Activated T-cell treated with anti-CD3 and anti-CD28 coated beads for 4 hours (primary cell): ENCODE measurements around the gene ERC2.

Experiments used
- DNase-seq: peaks from one replicate; pipeline ENCODE4 v3.0.0-alpha.2; 2020

The ERC2 gene

DNA sequence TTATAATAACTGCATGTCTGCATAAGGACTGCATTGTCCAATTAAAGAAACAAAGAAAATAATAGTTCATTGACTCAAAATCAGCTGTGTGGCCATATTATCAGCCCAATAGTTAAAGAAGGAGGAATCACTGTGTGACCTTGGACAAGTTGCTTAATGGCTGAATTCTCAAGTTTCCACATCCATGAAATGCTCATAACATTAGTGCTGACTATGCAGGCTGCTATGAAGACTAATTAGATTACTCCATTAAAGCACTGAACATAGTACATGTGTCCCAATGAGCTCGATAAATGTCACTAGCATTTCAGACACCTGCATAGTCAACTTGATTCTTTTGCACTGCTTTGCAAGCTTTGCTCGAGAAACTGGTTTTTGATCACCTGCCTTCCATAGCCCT, 870.0 kb downstream of the ERC2 start:
- DNase-seq: no peak

DNA sequence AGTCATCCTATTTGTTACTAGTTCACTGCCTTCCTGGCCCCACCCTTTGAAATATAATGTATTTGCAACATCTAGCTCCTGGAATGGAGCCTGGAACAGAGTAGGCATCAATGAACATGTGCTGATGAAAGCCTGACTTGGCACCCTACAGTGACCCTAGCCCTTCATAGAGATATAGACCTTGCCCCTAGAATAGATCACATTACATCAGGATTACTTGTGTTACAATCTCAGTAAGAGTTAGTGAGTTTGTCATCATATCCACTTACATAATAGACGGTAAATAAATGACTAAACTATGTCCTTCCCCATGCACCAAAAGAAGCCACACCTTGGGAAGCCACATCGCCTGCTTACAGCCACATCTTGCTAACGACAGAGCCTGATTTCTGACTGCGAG, 870.6 kb downstream of the ERC2 start:
- no peak for DNase-seq

DNA sequence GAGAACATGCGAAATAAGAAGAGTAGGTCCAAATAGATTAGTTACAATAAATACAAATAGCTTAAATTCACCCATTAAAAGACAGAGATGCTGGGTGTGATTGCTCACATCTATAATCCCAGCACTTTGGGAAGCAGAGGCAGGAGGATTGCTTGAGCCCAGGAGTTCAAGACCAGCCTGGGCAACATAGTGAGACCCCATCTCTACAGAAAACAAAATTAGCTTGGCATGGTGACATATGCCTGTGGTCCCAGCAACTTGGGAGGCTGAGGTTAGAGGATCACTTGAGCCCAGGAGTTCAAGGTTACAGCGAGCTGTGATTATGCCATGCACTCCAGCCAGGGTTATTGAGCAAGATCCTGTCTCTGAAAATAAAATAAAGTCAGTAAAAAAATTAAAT, 872.1 kb downstream of the ERC2 start:
- no peak for DNase-seq

DNA sequence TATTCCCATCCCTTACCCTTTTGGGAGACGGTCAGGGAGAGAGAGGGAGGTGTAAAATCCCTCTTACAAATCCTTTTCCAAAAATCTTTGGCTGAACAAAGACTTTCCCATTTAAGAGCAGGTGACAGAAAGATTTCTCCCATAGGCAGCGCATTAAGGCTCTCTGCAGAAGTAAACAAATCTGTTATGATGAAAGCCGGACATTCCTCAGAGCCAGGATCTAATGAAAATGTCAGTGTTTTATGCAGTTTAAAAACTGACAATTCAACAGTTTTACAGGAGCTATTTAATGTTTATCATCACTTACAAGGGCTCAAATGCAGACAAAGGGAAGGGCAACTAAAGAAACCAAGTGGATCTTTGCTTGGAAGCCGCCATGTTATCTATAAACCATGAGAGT, 872.8 kb downstream of the ERC2 start:
- DNase-seq: no peak

DNA sequence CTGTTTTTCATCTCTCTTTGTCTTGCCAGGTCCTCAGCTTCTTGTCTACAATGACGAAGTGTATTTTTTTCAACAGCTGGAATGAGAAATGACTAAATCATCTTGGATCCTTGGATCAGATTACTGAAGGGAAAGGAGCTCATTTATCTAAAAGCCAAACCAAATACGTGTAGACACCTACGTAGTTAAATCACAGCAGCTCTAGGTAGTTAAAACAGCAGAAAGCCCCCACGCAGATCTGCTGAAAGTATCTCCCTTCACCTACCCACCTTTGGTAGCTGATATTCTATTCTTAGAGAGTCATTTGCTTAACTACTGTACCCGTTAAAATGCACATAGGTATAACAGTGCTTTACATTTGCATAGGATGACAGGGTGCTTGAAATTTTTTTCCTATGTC, 875.7 kb downstream of the ERC2 start:
- DNase-seq: no peak

DNA sequence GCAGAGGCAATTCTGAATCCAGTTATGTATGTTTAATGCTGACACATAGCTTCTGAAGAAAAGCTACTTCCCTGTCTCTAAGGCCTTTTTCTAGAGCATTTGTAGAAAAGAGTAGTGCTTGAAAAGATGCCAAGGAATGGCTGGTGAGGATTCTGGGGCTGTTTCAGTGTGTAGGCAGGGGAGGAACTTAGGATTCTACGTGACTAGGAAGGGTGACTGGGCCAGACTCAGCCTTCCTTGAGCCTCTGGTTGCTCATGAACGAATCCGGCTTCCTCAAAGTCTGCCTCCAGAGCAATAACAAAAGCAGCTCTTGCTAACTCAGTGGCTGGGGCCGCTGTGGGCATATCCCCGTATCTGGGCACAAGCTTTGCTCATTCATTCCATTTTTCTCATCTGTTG, 876.4 kb downstream of the ERC2 start:
- no peak for DNase-seq

DNA sequence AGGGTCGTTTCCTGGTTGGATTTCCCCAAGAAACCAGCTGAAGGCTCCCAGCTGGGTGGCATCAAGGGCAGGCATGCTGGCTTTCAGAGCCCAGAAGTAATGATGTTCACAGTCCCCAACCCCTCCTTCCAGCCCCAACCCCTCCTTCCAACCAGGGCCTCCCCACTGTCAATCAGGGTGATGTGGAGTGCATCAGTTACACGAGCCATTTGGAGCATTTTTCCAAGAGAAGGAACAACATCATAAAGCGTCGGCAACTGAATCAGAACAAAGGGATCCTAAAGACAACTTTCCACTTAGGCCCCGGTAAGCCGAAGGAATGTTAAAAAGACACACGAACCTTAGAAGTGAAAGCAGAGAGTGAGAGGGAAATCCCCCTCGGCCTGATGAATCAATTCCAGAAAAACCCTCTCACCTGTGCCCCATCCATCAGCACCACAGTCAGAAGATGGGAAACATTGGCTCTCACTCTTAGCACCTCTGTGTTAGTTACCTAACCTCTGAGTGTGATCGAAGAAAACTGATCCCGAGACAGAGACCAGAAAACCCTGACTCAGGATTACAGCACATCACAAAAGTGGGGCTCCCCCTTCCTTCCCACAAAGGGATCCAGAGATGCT, 880.0 kb downstream of the ERC2 start:
- DNase-seq: no peak

DNA sequence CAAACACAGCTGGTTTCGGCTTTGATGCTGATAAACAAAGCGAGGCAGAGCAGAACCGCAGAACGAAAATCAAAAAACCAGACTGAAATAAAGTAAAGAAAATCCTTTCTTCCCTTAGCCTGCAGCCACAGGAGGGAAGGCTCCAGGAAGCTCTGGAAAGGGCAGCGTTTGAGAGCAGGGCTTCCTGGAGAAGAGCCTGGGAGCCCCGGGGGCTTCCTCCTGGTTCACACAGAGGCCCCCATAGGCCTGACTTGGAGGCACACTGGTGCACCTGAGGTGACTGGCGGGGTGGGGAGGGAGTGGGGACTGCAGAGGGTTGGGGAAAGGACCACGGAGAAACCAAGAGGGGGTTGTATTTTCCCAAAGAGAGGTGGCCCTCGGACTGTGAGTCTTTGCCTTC, 882.4 kb downstream of the ERC2 start:
- DNase-seq: no peak

DNA sequence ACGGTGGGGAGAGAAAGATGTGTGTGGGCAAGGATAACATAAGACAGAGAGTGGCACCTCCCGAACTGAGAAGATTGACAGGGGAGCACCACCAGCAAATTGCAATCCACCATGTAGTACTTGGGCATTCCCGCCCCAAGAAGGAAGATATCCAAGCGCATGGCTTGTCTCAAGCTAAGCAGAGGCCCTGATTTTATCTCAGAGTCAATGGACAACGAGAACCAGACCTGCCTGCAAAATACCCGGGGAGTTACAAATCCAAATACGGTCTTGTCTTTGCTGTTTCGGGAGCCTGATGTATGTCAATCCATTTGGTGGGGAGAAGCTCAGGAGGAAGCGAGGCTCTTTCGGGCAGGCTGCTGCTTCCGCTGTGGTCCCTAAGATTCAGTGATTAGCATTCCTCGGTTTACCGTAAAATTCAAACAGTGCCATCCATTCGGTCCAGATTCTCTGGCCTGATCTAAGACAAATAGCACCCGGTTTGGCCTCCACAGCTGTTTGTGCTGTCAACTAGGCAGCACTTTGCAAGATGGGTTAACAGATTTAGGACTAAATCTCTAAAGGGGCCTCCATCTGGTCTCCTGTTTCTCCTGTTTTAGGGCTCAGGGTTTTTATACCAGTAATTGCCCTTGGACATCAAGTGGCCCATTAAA, 883.4 kb downstream of the ERC2 start:
- no peak for DNase-seq

DNA sequence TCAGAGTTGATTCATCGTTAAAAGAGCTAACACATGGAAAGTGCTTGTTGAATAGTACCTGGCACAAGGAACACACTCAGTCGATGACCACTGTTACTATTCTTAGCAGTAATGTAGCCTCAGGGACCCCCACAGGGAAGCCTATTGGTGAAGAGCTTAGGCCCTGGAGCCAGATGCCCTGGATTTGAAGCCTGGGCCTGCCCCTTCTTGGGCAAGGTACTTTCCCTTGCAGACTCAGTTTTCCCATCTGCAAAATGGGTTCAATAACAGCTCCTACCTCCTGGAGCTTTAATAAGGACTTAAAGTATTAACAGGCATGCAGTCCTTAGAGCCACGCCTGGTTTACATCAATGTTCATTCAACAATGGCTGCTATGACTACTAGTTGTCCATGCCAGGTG, 884.2 kb downstream of the ERC2 start:
- no peak for DNase-seq

DNA sequence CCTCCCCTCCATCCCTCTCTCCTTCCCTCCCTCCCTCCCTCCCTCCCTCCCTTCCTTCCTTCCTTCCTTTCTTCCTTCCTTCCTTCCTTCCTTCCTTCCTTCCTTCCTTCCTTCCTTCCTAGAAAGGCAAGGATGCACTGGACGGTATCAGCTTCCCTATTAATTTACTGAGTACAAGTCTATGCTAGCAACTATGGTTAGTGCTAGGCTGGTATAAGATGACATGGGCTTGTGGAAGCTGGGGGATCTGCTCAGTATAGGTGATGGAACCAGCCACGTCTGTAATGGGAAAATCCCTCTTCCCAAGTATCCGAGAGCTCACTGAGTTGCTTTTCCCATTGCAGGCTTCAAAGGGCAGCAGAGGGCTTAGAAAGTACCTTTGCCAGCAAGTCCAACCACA, 884.8 kb downstream of the ERC2 start:
- no peak for DNase-seq

DNA sequence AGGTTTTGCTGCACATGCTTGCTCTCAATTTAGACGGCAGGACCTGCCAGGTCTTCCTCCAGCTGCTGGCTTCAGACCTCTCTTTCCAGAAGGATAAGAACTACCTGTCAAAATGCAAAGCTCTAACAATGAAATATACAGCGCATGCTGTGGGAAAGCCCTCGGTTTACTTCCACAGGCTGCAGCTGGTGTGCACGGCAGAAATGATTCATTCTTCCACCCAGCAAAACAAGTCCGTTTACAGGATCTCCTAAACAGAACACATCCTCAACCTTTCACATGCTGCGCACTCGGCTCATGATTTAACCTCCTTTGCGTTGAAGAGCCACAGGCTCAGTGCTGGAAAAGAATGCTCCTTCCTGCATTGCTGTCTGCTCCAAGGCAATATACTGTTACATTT, 888.8 kb downstream of the ERC2 start:
- no peak for DNase-seq

DNA sequence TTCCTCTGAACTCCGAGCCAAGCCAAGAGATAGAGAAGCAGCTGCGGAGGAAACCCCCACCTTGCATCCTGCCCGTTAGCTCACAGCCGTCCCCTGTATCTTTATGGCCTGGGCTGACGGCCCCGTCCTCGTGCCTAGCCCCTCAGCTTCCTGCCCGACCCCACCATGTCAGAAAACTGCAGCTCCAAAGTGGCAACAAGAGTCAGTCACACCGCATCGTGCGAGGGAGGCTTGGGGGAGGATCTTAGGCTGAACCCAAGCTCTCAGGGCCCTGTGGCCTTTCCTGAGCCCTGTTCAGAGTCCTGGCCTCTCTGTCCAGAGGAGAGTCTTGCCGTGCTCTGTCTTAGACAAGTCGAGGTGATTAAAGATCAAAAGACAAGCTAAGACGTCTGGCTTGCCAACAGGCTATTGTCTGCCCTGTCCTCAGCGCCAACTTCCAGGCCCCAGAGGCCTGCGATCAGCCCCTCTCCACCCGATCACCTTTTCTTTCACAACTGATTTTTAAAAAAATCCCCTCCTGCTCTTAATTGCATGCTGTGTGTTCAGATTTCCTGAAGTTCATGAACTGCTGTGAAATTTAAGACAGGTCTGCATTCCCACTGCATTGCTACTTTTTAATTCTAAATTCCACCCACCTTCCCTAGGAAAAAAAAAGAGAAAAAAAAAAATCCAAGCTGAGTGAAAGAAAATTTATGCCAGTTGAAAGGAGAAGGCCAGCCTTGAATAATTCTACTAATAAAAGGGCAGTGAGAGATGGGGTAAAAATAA, 891.5 kb downstream of the ERC2 start:
- DNase-seq: no peak

DNA sequence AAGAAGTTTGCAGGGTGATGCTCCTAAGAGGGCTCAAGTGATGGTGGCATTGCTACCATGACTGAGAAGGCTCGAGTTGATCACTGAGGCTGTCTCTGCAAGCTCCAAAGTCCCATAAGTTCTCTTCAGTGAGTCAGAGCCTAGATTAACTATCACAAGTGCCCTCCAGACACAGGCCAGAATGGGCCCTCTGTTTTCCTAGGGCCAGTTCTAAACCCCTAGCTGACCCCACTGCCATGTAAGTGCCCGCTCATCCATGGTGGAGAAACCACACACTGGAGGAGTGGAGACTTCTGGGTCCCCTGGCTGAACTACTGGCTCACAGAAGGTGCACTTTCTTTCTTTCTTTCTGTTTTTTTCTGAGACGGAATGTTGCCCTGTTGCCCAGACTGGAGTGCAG, 893.6 kb downstream of the ERC2 start:
- DNase-seq: no peak

DNA sequence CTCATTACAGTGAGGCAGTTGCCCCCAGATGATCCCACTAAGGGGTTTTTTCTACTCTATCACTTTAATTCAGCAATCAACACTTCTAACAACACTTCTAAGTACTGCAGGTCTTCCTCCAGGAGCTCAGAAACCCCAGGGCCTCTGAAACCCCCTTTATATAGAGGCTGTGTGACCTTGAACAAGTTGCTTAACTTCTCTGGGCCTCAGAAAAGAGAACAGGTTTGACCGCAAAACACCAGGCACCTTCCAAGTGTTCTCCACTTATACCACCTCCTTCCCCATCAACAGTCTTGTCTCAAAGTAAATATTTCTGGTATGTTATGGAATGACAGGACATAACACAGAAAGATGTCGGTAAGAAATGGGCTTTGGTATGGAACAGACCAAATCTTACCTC, 895.5 kb downstream of the ERC2 start:
- no peak for DNase-seq

DNA sequence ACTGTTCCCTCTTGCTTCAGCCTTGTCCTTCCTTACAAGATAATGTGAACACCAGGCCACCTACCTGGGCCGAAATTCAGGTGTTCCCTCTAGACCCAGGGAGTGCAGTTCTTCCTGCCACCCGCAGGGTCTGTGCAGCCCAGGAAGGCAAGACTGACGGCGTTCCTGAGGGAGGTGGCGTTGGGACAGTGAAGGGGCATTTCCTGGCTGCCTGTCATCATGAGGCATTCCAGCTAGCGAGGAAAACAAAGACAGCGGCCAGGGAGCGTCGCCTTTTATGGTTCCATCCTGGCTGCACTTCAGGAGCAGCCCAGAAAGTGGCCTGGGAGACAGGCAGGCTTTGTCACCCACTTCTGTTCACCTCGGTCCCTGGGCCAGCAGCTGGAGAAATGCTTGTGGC, 896.4 kb downstream of the ERC2 start:
- no peak for DNase-seq

DNA sequence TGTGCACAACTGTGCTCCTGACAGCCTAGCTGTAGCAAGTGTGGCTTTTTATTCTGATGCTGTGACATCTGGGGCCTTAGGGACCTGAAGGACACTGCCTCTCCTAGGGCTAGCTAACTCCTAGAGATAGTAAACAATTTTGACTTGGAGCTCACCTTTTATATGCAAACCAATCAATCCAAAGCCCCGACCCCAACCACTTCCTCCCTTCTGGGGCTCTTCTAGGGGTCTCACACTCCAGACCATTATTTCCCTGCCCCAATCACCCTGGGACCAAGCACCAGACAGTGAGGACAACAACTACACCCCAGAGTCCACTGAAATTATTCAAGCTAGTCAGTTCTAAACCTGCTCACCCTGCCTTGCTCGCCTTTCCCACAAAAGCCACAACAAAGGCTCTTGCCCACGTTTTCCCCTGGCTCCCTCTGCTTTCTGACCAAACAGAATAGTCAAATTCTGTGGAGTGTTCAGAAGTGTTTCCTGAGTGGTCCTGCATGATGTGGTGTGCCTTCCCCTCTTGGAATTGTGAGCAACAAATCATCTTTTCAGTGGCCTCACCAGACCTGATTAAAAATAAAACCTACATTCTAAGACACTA, 897.0 kb downstream of the ERC2 start:
- DNase-seq: no peak

DNA sequence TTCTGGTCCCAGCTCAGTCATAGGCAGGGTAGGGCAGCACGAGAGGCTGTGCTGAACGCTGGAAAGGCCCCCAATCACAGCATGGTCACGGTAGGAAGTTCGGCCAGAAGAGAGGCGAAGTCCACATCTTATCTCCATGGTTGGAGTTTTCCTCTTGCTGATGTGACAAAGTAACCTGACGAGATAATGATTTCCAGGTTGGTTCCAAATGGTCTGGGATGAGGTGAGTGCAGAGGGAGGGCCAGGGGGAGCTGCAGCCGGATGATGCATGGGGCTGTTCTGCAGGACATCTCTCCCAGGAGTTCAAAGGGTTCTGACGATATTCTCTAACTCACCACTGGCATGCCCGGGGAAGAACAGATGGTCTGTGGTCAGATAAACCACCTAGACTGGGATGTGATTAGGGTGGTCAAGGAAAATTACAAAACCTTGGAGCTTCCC, 898.0 kb downstream of the ERC2 start:
- no peak for DNase-seq

DNA sequence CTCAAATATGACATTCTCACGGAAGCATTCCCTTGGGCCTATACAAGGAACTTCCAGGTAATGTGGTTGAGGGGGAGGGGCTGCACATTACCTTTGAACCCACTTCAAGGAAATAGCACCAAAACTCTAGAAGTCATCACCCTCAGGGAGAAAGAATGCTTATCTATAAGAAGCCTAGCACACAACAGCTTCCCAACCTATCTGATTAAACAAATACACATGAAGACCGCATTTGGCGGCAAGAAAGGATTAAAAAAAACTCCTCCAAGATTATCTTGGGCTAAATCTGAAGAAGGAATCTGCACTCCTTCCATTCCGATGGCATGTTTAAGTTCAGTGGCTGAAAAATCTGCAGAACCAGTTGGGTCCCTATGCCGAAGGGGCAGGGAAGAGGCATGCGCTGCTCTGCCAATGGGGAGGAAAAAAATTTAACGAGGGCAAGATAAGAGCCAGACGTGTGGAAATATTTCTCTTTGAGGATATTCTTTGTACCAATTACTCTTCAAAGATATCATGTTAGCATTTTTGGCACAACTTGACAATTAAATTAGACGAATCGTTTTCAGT, 899.2 kb downstream of the ERC2 start:
- no peak for DNase-seq

DNA sequence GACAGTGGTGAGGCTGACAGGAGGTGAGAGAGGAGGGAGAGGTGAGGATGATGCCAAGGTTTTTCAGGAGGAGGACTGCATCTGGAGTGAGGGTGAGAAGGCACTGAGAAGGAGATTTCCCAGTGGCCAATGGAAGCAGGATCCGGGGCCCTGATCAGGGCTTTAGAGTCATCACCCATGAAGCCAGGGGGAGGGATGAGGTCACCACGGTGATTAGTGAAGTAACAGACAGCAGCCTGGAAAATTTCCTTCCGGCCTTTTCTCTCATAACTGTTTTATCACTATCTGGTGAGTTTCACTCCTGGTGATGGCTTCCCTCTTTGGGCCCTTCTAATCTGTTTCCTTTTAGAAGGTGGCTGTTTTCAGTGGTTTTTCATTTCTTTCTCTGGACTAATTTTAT, 900.7 kb downstream of the ERC2 start:
- no peak for DNase-seq

DNA sequence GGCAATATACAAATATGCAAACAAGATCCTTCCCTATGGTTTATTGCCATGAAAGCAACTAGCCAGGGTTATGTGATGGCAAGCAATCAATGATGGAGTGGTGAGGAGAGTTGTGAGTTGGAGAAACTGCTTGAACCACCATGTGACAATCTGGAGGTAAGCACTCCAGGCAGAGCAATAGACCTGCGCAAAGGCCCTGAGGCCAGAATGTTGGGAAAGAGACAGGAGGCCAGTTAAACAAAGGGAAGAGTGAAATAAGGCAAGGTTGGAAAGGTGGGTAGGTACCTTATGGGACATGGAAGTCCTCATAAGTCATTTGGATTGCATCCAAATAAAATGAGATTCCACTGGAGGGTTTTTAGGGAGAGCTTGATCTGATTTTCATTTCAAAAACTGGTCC, 901.1 kb downstream of the ERC2 start:
- no peak for DNase-seq

DNA sequence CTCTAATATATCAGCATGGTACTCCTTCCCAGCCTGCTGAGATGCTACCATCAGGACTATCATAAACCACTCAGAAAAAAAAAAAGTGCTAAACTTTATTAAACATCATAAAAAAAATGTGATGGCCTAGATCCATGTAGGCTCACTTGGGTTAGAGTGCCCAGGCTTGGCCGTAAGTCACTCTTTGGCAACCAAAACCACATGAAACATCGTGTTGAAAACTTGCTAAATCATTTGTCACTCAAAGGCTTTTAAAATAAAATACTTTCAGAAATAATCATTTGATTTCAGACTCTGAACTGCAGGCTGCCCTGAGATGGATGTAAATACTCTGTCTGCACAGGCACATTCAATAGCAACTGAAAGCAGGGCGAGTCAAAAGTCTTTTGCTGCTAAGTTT, 902.7 kb downstream of the ERC2 start:
- no peak for DNase-seq

DNA sequence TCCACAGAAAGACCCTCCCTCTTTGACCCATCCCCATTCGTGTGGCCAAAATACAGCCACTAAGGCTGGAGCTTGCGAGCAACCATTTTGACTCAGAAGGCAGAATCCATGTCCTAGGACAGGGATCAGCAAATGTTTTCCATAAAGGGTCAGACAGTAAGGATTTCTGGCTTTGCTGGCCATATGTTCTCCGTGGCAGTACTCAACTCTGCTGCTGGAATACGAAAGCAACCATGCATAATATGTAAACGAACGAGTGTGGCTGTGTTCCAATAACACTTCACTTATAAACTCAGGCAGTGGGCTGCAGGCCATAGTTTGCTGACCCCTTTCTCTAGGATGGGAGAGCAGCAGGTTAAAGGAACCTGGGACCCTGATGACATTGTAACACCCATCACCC, 903.5 kb downstream of the ERC2 start:
- no peak for DNase-seq

DNA sequence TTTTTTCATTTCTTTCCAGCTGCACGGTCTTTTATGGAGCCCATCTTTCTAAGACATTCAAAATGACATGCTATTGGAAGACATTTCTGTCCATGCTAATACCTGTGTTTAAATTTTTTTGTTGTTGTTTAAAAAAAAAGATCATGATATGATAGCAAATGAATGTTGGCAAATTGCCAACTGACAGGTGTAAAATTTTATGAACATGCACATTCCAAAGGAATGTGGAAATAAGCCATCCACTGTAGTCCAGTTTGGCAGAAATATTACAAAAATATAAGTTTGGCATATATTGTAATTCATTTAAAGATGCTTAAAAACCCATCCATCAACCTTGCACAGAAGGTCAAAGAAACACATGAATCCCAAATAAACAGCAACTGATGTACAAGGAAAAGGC, 905.6 kb downstream of the ERC2 start:
- no peak for DNase-seq
